MM.1S (cell line): ENCODE data around the gene PLA2G2D.

ENCODE experiments used
- DNase-seq: peaks from one replicate; pipeline ENCODE4 v3.0.0-alpha.2; 2015
- H2AFZ ChIP-seq: fragments of 300-600 bp; sonication (generic); 2 replicates; pipeline ENCODE4 v1.6.0; 2016; ENCODE audit warnings: antibody characterized with exemption, low read length
- H3F3A ChIP-seq: fragments of 300-600 bp; sonication (generic); 2 replicates; pipeline ENCODE4 v1.6.1; 2016; ENCODE audit warnings: mild to moderate bottlenecking, antibody characterized with exemption, low read length, moderate library complexity, mixed read lengths; ENCODE audit not compliant: insufficient read depth
- H3K27ac ChIP-seq: fragments of 300-600 bp; sonication (generic); 2 replicates; pipeline ENCODE4 v1.5.1; 2016; ENCODE audit warnings: mild to moderate bottlenecking, low read length
- H3K27me3 ChIP-seq: fragments of 300-600 bp; sonication (generic); replicated peaks from 2 replicates; pipeline ENCODE4 v1.6.0; 2016; ENCODE audit warnings: low read length; ENCODE audit not compliant: insufficient read depth
- H3K36me3 ChIP-seq: fragments of 300-600 bp; sonication (generic); replicated peaks from 2 replicates; pipeline ENCODE4 v1.6.1; 2016; ENCODE audit warnings: mild to moderate bottlenecking, low read length, mixed read lengths; ENCODE audit not compliant: insufficient read depth
- H3K4me1 ChIP-seq: fragments of 300-600 bp; sonication (generic); 2 replicates; pipeline ENCODE4 v1.6.1; 2016; ENCODE audit warnings: low read length, mixed read lengths
- H3K4me2 ChIP-seq: fragments of 300-600 bp; sonication (generic); 2 replicates; pipeline ENCODE4 v1.6.0; 2016; ENCODE audit warnings: low read depth, low read length
- H3K4me3 ChIP-seq: fragments of 300-600 bp; sonication (generic); 2 replicates; pipeline ENCODE4 v1.5.1; 2016; ENCODE audit warnings: low read length, mixed read lengths
- H3K79me2 ChIP-seq: fragments of 300-600 bp; sonication (generic); 2 replicates; pipeline ENCODE4 v1.6.1; 2016; ENCODE audit warnings: mixed run types, low read length, mixed read lengths
- H3K9ac ChIP-seq: fragments of 300-600 bp; sonication (generic); 2 replicates; pipeline ENCODE4 v1.6.1; 2016; ENCODE audit warnings: low read length, mixed read lengths
- H3K9me2 ChIP-seq: fragments of 300-600 bp; sonication (generic); replicated peaks from 2 replicates; pipeline ENCODE4 v1.6.1; 2016; ENCODE audit warnings: mild to moderate bottlenecking, low read length, mixed read lengths; ENCODE audit not compliant: insufficient read depth
- H3K9me3 ChIP-seq: fragments of 300-600 bp; sonication (generic); replicated peaks from 2 replicates; pipeline ENCODE4 v1.6.1; 2016; ENCODE audit warnings: mild to moderate bottlenecking, low read length, mixed read lengths; ENCODE audit not compliant: insufficient read depth
- H4K20me1 ChIP-seq: fragments of 300-600 bp; sonication (generic); 2 replicates; pipeline ENCODE4 v1.6.1; 2016; ENCODE audit warnings: mild to moderate bottlenecking, low read length, moderate library complexity, mixed read lengths; ENCODE audit not compliant: insufficient read depth
- CTCF ChIP-seq: fragments of 300-600 bp; sonication (generic); IDR thresholded peaks from 2 replicates; pipeline ENCODE4 v1.5.1; 2016; ENCODE audit warnings: antibody characterized with exemption, low read length, mixed read lengths
- EZH2 ChIP-seq: fragments of 300-600 bp; sonication (generic); optimal IDR thresholded peaks from 2 replicates; pipeline ENCODE3; 2017; ENCODE audit warnings: low read depth, mild to moderate bottlenecking, antibody characterized with exemption, low read length, mixed read lengths
- EZH2phosphoT487 ChIP-seq: fragments of 300-600 bp; sonication (generic); IDR thresholded peaks from 2 replicates; pipeline ENCODE4 v1.6.1; 2018; ENCODE audit warnings: antibody characterized with exemption, low read length

PLA2G2D gene

DNA sequence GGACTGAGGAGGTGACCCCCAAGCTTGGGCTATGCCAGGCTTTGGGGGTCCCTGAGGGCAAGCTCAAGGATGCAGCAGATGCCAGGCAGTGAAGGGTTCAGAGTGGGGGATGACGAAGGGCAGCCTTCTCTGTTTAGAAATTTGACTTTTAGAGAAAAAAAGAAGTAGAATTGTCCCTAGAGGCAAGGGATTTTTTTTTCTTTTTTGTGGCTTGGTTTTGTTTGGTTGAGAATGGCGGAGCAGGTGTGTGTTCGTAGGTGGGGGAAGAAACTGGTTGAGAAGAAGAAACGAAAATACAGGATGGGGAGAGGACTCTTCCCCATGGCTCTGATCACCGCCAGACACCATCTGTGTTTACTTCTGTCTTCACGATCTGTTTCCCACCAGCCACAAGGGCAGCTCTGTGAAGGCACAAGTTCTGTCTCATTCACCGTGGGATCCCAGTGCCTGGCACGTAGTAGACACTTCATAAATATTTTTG, 41.1 kb downstream of the PLA2G2D start:
- Histone ChIP-seq H3F3A (0 out of 2 replicates have a peak, but pooled peaks cover 3% of the 10 kb centered on the region), H3K9me3 (no peaks in the 10 kb centered on the region), H3K9me2 (no peaks in the 10 kb centered on the region), H3K27ac (peak overlapping the region; percentile 31; the same call in 1 of the 2 replicates), H3K4me3 (peak overlapping the region; percentile 17; the same call in 1 of the 2 replicates), H2AFZ (peak overlapping the region; percentile 30; the same call in 1 of the 2 replicates), H3K79me2 (no peaks in the 10 kb centered on the region), H3K4me2 (peak overlapping the region; percentile 62), H3K27me3 (peaks cover 17% of the 10 kb centered on the region), H3K36me3 (no peaks in the 10 kb centered on the region), H3K9ac (peak overlapping the region; percentile 6; the same call in 1 of the 2 replicates), H3K4me1 (peaks cover 35% of the 10 kb centered on the region), H4K20me1 (no peaks in the 10 kb centered on the region)
- TF ChIP-seq EZH2 (no peak), EZH2phosphoT487 (no peak), CTCF (no peak)
- DNase-seq: no peak

GRCh38 chr1:20076710-20077461, 42.5 kb downstream of the PLA2G2D start:
- Histone ChIP-seq H3K27ac (no peak overlapping the region), H3K27me3 (peaks cover 25% of the 10 kb centered on the region), H3K4me3 (no peak overlapping the region), H3K4me2 (no peak overlapping the region), H3K9me2 (no peaks in the 10 kb centered on the region), H2AFZ (no peak overlapping the region), H3F3A (0 out of 2 replicates have a peak, but pooled peaks cover 3% of the 10 kb centered on the region), H4K20me1 (no peaks in the 10 kb centered on the region), H3K36me3 (no peaks in the 10 kb centered on the region), H3K4me1 (peaks cover 35% of the 10 kb centered on the region), H3K9ac (no peak overlapping the region), H3K79me2 (no peaks in the 10 kb centered on the region), H3K9me3 (no peaks in the 10 kb centered on the region)
- DNase-seq: no peak
- TF ChIP-seq EZH2: no peak

- no peaks in the 10 kb centered on the region for H3K36me3 ChIP-seq
- H4K20me1 ChIP-seq: no peaks in the 10 kb centered on the region
- H3K9me2 ChIP-seq: no peaks in the 10 kb centered on the region
- no peak for TF ChIP-seq CTCF
- no peak for TF ChIP-seq EZH2
- TF ChIP-seq EZH2phosphoT487: no peak
- no peak overlapping the region for H2AFZ ChIP-seq
- no peak overlapping the region for H3K4me3 ChIP-seq
- no peak overlapping the region for H3K27ac ChIP-seq
- 0 out of 2 replicates have a peak, but pooled peaks cover 3% of the 10 kb centered on the region for H3F3A ChIP-seq
- H3K79me2 ChIP-seq: no peaks in the 10 kb centered on the region
- H3K4me2 ChIP-seq: no peak overlapping the region
- peaks cover 31% of the 10 kb centered on the region for H3K4me1 ChIP-seq
- DNase-seq: no peak
- H3K9ac ChIP-seq: no peak overlapping the region
- H3K27me3 ChIP-seq: peaks cover 25% of the 10 kb centered on the region
- H3K9me3 ChIP-seq: no peaks in the 10 kb centered on the region
Measured at GRCh38 chr1:20076223-20076622, 43.1 kb downstream of the PLA2G2D start.

DNA sequence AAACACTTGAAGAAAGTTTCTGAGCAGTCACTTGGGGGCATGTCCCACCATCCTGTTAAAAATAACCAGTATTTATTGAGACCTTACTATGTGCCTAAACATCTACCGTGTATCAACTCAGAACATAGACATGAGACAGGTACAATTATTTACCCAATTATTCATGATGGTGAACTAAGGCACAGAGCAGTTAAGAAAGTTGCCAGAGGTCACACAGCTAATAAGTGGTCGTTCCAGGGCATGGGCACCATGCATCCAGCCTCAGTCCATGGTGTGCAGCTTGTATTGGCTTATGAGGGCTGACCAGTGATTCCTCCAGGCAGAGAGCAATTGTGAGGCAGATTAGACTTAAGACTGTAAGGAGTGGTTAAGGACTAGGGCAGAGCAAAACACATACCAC, 44.0 kb downstream of the PLA2G2D start:
- no peak for DNase-seq
- Histone ChIP-seq H3F3A (0 out of 2 replicates have a peak, but pooled peaks cover 3% of the 10 kb centered on the region), H3K27ac (no peak overlapping the region), H3K4me2 (no peak overlapping the region), H3K79me2 (no peaks in the 10 kb centered on the region), H3K9me3 (no peaks in the 10 kb centered on the region), H2AFZ (no peak overlapping the region), H3K9me2 (no peaks in the 10 kb centered on the region), H3K27me3 (peaks cover 28% of the 10 kb centered on the region), H3K4me1 (peaks cover 23% of the 10 kb centered on the region), H3K9ac (no peak overlapping the region), H4K20me1 (no peaks in the 10 kb centered on the region), H3K36me3 (no peaks in the 10 kb centered on the region), H3K4me3 (no peak overlapping the region)
- TF ChIP-seq EZH2phosphoT487 (no peak), EZH2 (no peak), CTCF (no peak)
